NT2/D1 (cell line): ENCODE results near the gene APOB.

Experiments used
- SUZ12 ChIP-seq: IDR thresholded peaks from 2 replicates; pipeline ENCODE4 v1.6.1; 2011; ENCODE audit not compliant: insufficient read length, insufficient read depth; ENCODE audit errors: extremely low read depth
- YY1 ChIP-seq: IDR thresholded peaks from 2 replicates; pipeline ENCODE4 v1.6.1; 2011; ENCODE audit not compliant: insufficient read length, insufficient read depth

DNA sequence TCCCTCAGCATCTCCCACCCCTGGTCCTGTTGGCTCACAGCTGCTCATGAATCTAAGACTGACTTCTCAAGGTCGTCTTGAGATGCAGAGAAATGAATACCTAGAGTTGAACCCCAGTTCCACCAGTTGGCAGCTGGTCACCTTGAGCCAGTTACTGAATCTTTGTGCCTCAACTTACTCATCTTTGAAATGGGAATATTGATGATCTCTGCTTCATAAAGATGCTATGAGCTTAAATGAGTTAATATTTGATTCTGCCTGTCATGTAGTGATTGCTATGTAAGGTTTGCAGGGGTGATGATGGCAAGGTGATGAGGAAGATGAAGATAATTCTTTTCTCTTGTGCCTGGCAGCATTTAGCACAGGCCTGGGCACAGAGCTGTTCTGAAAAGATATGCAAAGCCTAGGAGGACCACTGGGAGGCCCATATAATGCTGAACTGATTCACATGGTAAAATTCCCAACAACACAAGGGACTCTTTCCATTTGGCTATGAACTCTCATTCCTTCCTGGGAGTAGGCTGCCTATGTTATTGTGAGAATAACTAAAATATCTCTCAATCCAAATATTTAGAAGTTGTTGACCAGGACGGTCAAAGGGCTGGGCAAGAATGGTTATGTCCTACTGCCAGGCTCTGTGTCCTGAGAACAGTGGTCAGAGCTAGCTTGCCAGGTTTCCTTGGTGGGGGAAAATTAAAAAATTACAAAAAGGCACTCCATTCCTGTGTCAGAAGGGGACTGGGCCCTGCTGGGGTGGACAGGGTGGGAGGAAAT is 70.9 kb downstream of the APOB start:
- TF ChIP-seq YY1 = no peak
- TF ChIP-seq SUZ12 = no peak
